CD14-positive monocyte (primary cell): ENCODE measurements around the gene TMEM144. TPM values are rescaled to one million over a fixed set of nuclear protein-coding genes. Genes with fewer than 3 reads are reported as not detected.

ENCODE experiments used
- DNase-seq, 3 donors: peaks; one replicate each; pipeline ENCODE4 v3.0.0-alpha.2; 2011 to 2022
- H2AFZ ChIP-seq: 2 replicates; pipeline ENCODE4 v1.6.0; 2012; ENCODE audit warnings: mild to moderate bottlenecking, low read depth, low read length, inconsistent platforms; ENCODE audit not compliant: insufficient read depth, poor library complexity, severe bottlenecking
- H3K27ac ChIP-seq, 2 donors: 1 replicate in 1 of 2; 2 replicates in 1 of 2; pipeline ENCODE4 v1.5.1; 2012 to 2013; ENCODE audit warnings: low read length in 2 of 2, control low read depth in 1 of 2, inconsistent platforms in 1 of 2, low read depth in 1 of 2, mild to moderate bottlenecking in 1 of 2
- H3K27me3 ChIP-seq, 2 donors: one replicate each; pipeline versions ENCODE4 v1.6.0 to v1.6.1; 2011 to 2013; ENCODE audit warnings: low read length in 2 of 2; ENCODE audit not compliant: control insufficient read depth in 2 of 2, insufficient read depth in 2 of 2
- H3K36me3 ChIP-seq, 2 donors: replicated peaks in 1 of 2; 1 replicate in 1 of 2; 2 replicates in 1 of 2; pipeline versions ENCODE4 v1.5.1 to v1.6.1; 2012 to 2013; ENCODE audit warnings: low read length in 2 of 2, control low read depth in 1 of 2, inconsistent platforms in 1 of 2, mild to moderate bottlenecking in 1 of 2; ENCODE audit not compliant: insufficient read depth in 2 of 2, control insufficient read depth in 1 of 2
- H3K4me1 ChIP-seq, 2 donors: 1 replicate in 1 of 2; 2 replicates in 1 of 2; pipeline versions ENCODE4 v1.5.1 to v1.6.1; 2012 to 2013; ENCODE audit warnings: low read length in 2 of 2, control low read depth in 1 of 2, inconsistent platforms in 1 of 2, mild to moderate bottlenecking in 1 of 2, moderate library complexity in 1 of 2; ENCODE audit not compliant: insufficient read depth in 2 of 2, control insufficient read depth in 1 of 2
- H3K4me2 ChIP-seq: replicated peaks from 2 replicates; pipeline ENCODE3; 2012; ENCODE audit warnings: low read length, moderate library complexity, mild to moderate bottlenecking; ENCODE audit not compliant: poor library complexity, severe bottlenecking; ENCODE audit errors: extremely low read depth
- H3K4me3 ChIP-seq, 3 experiments: fragments of 200-600 bp in 1 of 3; sonication (generic) in 1 of 3; replicated peaks in 1 of 3; 1 replicate in 2 of 3; 2 replicates in 1 of 3; pipeline ENCODE4 v1.5.1; 2011 to 2013; ENCODE audit warnings: low read length in 3 of 3, mild to moderate bottlenecking in 3 of 3, control low read depth in 2 of 3, low read depth in 2 of 3, inconsistent platforms in 1 of 3, moderate library complexity in 1 of 3
- H3K79me2 ChIP-seq: 2 replicates; pipeline ENCODE4 v1.6.0; 2012; ENCODE audit warnings: mild to moderate bottlenecking, control low read depth, inconsistent platforms, low read length, moderate library complexity; ENCODE audit not compliant: insufficient read depth
- H3K9ac ChIP-seq: 2 replicates; pipeline ENCODE4 v1.6.0; 2017; ENCODE audit warnings: low read length, mild to moderate bottlenecking; ENCODE audit not compliant: insufficient read depth, poor library complexity, severe bottlenecking
- H3K9me3 ChIP-seq, 2 donors: replicated peaks in 1 of 2; 1 replicate in 1 of 2; 2 replicates in 1 of 2; pipeline versions ENCODE4 v1.5.1 to v1.6.1; 2012 to 2013; ENCODE audit warnings: low read length in 2 of 2, control low read depth in 1 of 2; ENCODE audit not compliant: control insufficient read depth in 1 of 2, insufficient read depth in 1 of 2
- H4K20me1 ChIP-seq: 2 replicates; pipeline ENCODE4 v1.6.0; 2012; ENCODE audit warnings: mild to moderate bottlenecking, low read length, control low read depth, moderate library complexity; ENCODE audit not compliant: insufficient read depth
- H3K27ac Mint-ChIP-seq, 7 donors: one replicate each; pipeline ENCODE4 v1.8.0; 2020; ENCODE audit warnings: mild to moderate bottlenecking in 7 of 7, mixed read lengths in 7 of 7, moderate library complexity in 6 of 7, inconsistent platforms in 2 of 7
- H3K27me3 Mint-ChIP-seq, 3 donors: one replicate each; pipeline ENCODE4 v1.8.0; 2021 to 2022; ENCODE audit warnings: low read depth in 3 of 3, mild to moderate bottlenecking in 3 of 3, mixed read lengths in 3 of 3, moderate library complexity in 3 of 3, inconsistent platforms in 1 of 3
- H3K36me3 Mint-ChIP-seq, 2 donors: one replicate each; pipeline ENCODE4 v1.8.0; 2020; ENCODE audit warnings: mixed read lengths in 2 of 2, inconsistent platforms in 1 of 2, mild to moderate bottlenecking in 1 of 2
- H3K4me1 Mint-ChIP-seq: one replicate; pipeline ENCODE4 v1.8.0; 2020; ENCODE audit warnings: mild to moderate bottlenecking, mixed read lengths
- H3K4me3 Mint-ChIP-seq, 2 donors: one replicate each; pipeline ENCODE4 v1.8.0; 2020; ENCODE audit warnings: mild to moderate bottlenecking in 2 of 2, mixed read lengths in 2 of 2, moderate library complexity in 1 of 2
- H3K9me3 Mint-ChIP-seq, 7 donors: one replicate each; pipeline ENCODE4 v1.8.0; 2020 to 2022; ENCODE audit warnings: mixed read lengths in 7 of 7, mild to moderate bottlenecking in 6 of 7, moderate library complexity in 6 of 7, inconsistent platforms in 2 of 7
- WGBS: methylation state at CpG from one replicate; pipeline ENCODE4 v1.1.5; 2013; ENCODE audit warnings: missing lambda C conversion rate; ENCODE audit not compliant: insufficient coverage; 5-methylcytosine and 5-hydroxymethylcytosine counted together
- intact Hi-C, 2 donors: fragments of 100-400 bp; cut with micrococcal nuclease; formaldehyde crosslinking; loops; one replicate each; pipeline versions ENCODE4 v1.15.0 to v1.15.1; 2023
- polyA plus RNA-seq, 3 donors: library from polyadenylated mRNA; depleted of rRNA in 1 of 3; unstranded in 2 of 3; stranded (reverse) in 1 of 3; fragments of 300-500 nt in 2 of 3; fragments of >200 nt in 1 of 3; fragmentation: Illumina TruSeq in 2 of 3; gene quantifications; 1 replicate in 2 of 3; 2 replicates in 1 of 3; pipeline ENCODE4 v1.2.3, GENCODE V29; 2012 to 2021
- TF ChIP-seq, protein P1 (sequence below): fragments of 200-600 bp; IDR thresholded peaks from one replicate; pipeline ENCODE4 v1.8.0; 2022; ENCODE audit warnings: antibody characterized with exemption, mild to moderate bottlenecking

Gene TMEM144
- polyA plus RNA-seq, 3 donors: 1.0 to 27.9 (median 1.5) TPM

DNA sequence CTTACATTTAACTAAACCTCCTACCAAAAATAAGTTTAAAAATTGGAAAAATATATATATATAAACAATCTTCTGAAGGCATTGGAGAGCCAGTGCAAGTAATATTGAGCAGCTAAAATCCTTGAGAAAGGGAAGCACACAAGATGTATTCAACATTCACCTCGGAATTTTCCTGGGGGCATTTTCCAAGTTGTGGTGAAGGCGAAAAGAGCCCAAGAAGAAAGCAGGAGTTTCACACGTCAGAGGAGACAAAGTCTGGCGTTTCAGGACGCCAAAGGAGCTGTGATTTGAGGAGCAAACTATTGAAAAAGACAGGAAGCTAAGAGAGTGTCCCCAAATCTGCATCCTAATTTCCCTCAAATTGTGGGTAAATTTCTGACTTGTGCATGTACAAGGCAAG, 28.4 kb upstream of the TMEM144 start:
- Histone ChIP-seq H3K4me1 (no peaks in the 10 kb centered on the region), H3K27me3 (no peaks in the 10 kb centered on the region), H2AFZ (no peak overlapping the region), H3K9ac (no peak overlapping the region), H3K4me3 (no peak overlapping the region), H3K79me2 (peaks cover 13% of the 10 kb centered on the region), H3K9me3 (no peaks in the 10 kb centered on the region), H3K4me2 (no peak overlapping the region), H3K36me3 (peaks cover 36 to 94% of the 10 kb centered on the region in 2 donors), H4K20me1 (peaks cover 19% of the 10 kb centered on the region), H3K27ac (no peak overlapping the region)
- peaks cover 5% of the 10 kb centered on the region for H3K4me1 Mint-ChIP-seq
- 100% methylated on average over 3 of the region's 5 CpGs for WGBS
- peaks cover 78 to 93% of the 10 kb centered on the region in 2 donors for H3K36me3 Mint-ChIP-seq
- intact Hi-C loops: no loop called here
- DNase-seq: no peak
- H3K27me3 Mint-ChIP-seq: no peaks in the 10 kb centered on the region
- peak overlapping the region in 1 of 7 donors; percentile 35 for H3K27ac Mint-ChIP-seq
- TF ChIP-seq, protein P1, sequence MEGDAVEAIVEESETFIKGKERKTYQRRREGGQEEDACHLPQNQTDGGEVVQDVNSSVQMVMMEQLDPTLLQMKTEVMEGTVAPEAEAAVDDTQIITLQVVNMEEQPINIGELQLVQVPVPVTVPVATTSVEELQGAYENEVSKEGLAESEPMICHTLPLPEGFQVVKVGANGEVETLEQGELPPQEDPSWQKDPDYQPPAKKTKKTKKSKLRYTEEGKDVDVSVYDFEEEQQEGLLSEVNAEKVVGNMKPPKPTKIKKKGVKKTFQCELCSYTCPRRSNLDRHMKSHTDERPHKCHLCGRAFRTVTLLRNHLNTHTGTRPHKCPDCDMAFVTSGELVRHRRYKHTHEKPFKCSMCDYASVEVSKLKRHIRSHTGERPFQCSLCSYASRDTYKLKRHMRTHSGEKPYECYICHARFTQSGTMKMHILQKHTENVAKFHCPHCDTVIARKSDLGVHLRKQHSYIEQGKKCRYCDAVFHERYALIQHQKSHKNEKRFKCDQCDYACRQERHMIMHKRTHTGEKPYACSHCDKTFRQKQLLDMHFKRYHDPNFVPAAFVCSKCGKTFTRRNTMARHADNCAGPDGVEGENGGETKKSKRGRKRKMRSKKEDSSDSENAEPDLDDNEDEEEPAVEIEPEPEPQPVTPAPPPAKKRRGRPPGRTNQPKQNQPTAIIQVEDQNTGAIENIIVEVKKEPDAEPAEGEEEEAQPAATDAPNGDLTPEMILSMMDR: no peak
- no peaks in the 10 kb centered on the region for H3K9me3 Mint-ChIP-seq
- no peak overlapping the region for H3K4me3 Mint-ChIP-seq

DNA sequence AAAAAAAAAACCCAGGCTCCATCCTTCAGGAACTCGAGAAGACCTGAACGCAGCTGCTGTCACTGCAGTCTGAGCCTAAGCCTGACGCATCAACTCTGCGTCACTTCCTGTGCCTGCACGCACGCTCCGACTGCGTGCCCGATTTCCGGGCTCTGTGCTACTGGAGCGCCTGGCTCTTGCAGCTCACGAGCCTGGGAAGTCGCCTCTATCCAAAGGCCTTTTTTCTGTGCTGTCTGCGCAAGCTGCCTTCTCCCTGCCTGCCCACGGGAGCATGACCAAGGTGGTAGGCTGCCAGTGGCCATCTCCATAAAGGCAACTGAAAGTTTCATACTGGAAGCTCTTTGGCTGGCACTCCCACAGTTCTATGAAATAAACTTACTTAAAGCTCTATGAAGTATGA, 27.6 kb upstream of the TMEM144 start:
- TF ChIP-seq, protein P1: no peak
- Mint-ChIP-seq H3K9me3 (no peaks in the 10 kb centered on the region), H3K27me3 (no peaks in the 10 kb centered on the region), H3K27ac (no peak overlapping the region), H3K4me1 (peaks cover 2% of the 10 kb centered on the region), H3K36me3 (peaks cover 78 to 94% of the 10 kb centered on the region in 2 donors), H3K4me3 (no peak overlapping the region)
- Histone ChIP-seq H3K9me3 (no peaks in the 10 kb centered on the region), H3K4me2 (no peak overlapping the region), H3K79me2 (peaks cover 6% of the 10 kb centered on the region), H3K4me3 (no peak overlapping the region), H4K20me1 (peaks cover 18% of the 10 kb centered on the region), H3K27ac (no peak overlapping the region), H3K9ac (no peak overlapping the region), H3K36me3 (peaks cover 41 to 96% of the 10 kb centered on the region in 2 donors), H2AFZ (no peak overlapping the region), H3K27me3 (no peaks in the 10 kb centered on the region), H3K4me1 (no peaks in the 10 kb centered on the region)
- intact Hi-C loops: no loop called here
- no peak for DNase-seq
- 97% methylated on average over 15 of the region's 15 CpGs for WGBS
